Activated T-cell treated with anti-CD3 and anti-CD28 coated beads, Interleukin-2, amount 50 U/mL, for 72 hours (primary cell): ENCODE measurements around the gene PGGHG. TPM values are rescaled to one million over a fixed set of nuclear protein-coding genes. Genes with fewer than 3 reads are reported as not detected.
A peak's percentile ranks its signal among the peaks of the same experiment; 100 is the strongest.
"Not testable (repeated sequence)": the region's sequence is repeated elsewhere in the genome, so short reads cannot be mapped to it uniquely, and the experiment has no call there.

ENCODE experiments used
- ATAC-seq, 2 donors: fragments of 150-1000 bp; cut with Tn5 transposase; replicated peaks in 1 of 2; 2 replicates each; pipeline ENCODE4 v1.10.0; 2021; ENCODE audit warnings: moderate library complexity in 2 of 2, mild to moderate bottlenecking in 1 of 2
- DNase-seq, 2 donors: peaks; one replicate each; pipeline ENCODE4 v3.0.0; 2021 to 2022; ENCODE audit warnings: mixed read lengths in 1 of 2
- H3K27ac Mint-ChIP-seq: one replicate; pipeline ENCODE4 v1.8.0; 2022; ENCODE audit warnings: mild to moderate bottlenecking, moderate library complexity, mixed read lengths
- H3K27me3 Mint-ChIP-seq: one replicate; pipeline ENCODE4 v1.8.0; 2022; ENCODE audit warnings: low read depth, mixed read lengths
- H3K36me3 Mint-ChIP-seq, 2 donors: one replicate each; pipeline ENCODE4 v1.8.0; 2022; ENCODE audit warnings: mixed read lengths in 2 of 2, mild to moderate bottlenecking in 1 of 2; ENCODE audit not compliant: insufficient read depth in 2 of 2
- H3K4me1 Mint-ChIP-seq: one replicate; pipeline ENCODE4 v1.8.0; 2022; ENCODE audit warnings: low read depth, mixed read lengths
- H3K4me3 Mint-ChIP-seq, 2 donors: one replicate each; pipeline ENCODE4 v1.8.0; 2022; ENCODE audit warnings: mild to moderate bottlenecking in 2 of 2, mixed read lengths in 2 of 2, moderate library complexity in 2 of 2
- H3K9me3 Mint-ChIP-seq, 2 donors: one replicate each; pipeline ENCODE4 v1.8.0; 2022; ENCODE audit warnings: mixed read lengths in 2 of 2
- total RNA-seq, 2 donors: library from RNA; stranded (reverse); gene quantifications; one replicate each; pipeline ENCODE4 v1.2.3, GENCODE V29; 2022

PGGHG gene
- total RNA-seq, 2 donors from 2014 or later = 161 to 273 TPM

GRCh38 chr11:312092-312816 is 23.3 kb downstream of the PGGHG start:
- ATAC-seq (peak; percentile 12 to 18), DNase-seq (peak in 1 of 2 donors; percentile 63)
- Mint-ChIP-seq H3K4me3 (peak overlapping the region; percentile 89 to 92), H3K4me1 (peaks cover 44% of the 10 kb centered on the region), H3K27ac (peak overlapping the region; percentile 96), H3K27me3 (no peaks in the 10 kb centered on the region), H3K9me3 (no peaks in the 10 kb centered on the region), H3K36me3 (peaks cover 21 to 22% of the 10 kb centered on the region in 2 donors)

GRCh38 chr11:313304-313786 is 24.4 kb downstream of the PGGHG start:
- H3K27ac Mint-ChIP-seq = peak overlapping the region; percentile 96
- ATAC-seq (no peak), DNase-seq (no peak)
- peak overlapping the region; percentile 89 to 92 for H3K4me3 Mint-ChIP-seq
- no peaks in the 10 kb centered on the region for H3K27me3 Mint-ChIP-seq
- H3K9me3 Mint-ChIP-seq = no peaks in the 10 kb centered on the region
- H3K4me1 Mint-ChIP-seq = peaks cover 44% of the 10 kb centered on the region
- H3K36me3 Mint-ChIP-seq = peaks cover 17 to 18% of the 10 kb centered on the region in 2 donors

GRCh38 chr11:313787-314553 is 25.0 kb downstream of the PGGHG start, which contains the start of gene IFITM1:
IFITM1 (plus strand) TSS chr11:314040; CDS start chr11:314171, 131 bp downstream.
- peak within 1 kb of the TSS; percentile 96 for H3K27ac Mint-ChIP-seq
- peak within 1 kb of the TSS; percentile 89 to 92 for H3K4me3 Mint-ChIP-seq
- H3K9me3 Mint-ChIP-seq = no peaks in the 10 kb centered on the region
- DNase-seq = peak; percentile 73
- peak; percentile 44 to 59 for ATAC-seq
- peaks cover 15 to 16% of the 10 kb centered on the region in 2 donors for H3K36me3 Mint-ChIP-seq
- H3K4me1 Mint-ChIP-seq = peaks cover 41% of the 10 kb centered on the region
- H3K27me3 Mint-ChIP-seq = no peaks in the 10 kb centered on the region

GRCh38 chr11:314554-314875 is 25.6 kb downstream of the PGGHG start:
- peak overlapping the region; percentile 89 to 92 for H3K4me3 Mint-ChIP-seq
- not testable (repeated sequence) for H3K27me3 Mint-ChIP-seq, DNase-seq, H3K9me3 Mint-ChIP-seq
- peak overlapping the region; percentile 96 for H3K27ac Mint-ChIP-seq
- peaks cover 38% of the 10 kb centered on the region for H3K4me1 Mint-ChIP-seq
- H3K36me3 Mint-ChIP-seq = peaks cover 10 to 12% of the 10 kb centered on the region in 2 donors
- ATAC-seq = peak in 1 of 2 donors; percentile 6

- DNase-seq (no peak), ATAC-seq (peak in 1 of 2 donors; percentile 11)
- Mint-ChIP-seq H3K4me3 (peak overlapping the region; percentile 89 to 92), H3K36me3 (peaks cover 8 to 14% of the 10 kb centered on the region in 2 donors), H3K27ac (peak overlapping the region; percentile 82), H3K9me3 (no peaks in the 10 kb centered on the region), H3K27me3 (no peaks in the 10 kb centered on the region), H3K4me1 (peaks cover 39% of the 10 kb centered on the region)
These were observed 26.1 kb downstream of the PGGHG start for GRCh38 chr11:315051-315481.

GRCh38 chr11:315516-315994 is 26.6 kb downstream of the PGGHG start:
- no peak for DNase-seq
- H3K4me1 Mint-ChIP-seq = peaks cover 44% of the 10 kb centered on the region

GRCh38 chr11:316031-316701 is 27.2 kb downstream of the PGGHG start:
- Mint-ChIP-seq H3K4me1 (peaks cover 47% of the 10 kb centered on the region), H3K36me3 (peaks cover 8 to 16% of the 10 kb centered on the region in 2 donors), H3K27ac (peak overlapping the region; percentile 99), H3K9me3 (no peaks in the 10 kb centered on the region), H3K27me3 (no peaks in the 10 kb centered on the region), H3K4me3 (peak overlapping the region; percentile 82 to 89)
- ATAC-seq (no peak), DNase-seq (peak; percentile 56 to 70)

More at GRCh38 chr11:315516-315994, 26.6 kb downstream of the PGGHG start:
- Mint-ChIP-seq H3K4me3 (peak overlapping the region; percentile 89 to 92), H3K9me3 (no peaks in the 10 kb centered on the region), H3K27ac (peak overlapping the region; percentile 82), H3K36me3 (peaks cover 8 to 16% of the 10 kb centered on the region in 2 donors), H3K27me3 (no peaks in the 10 kb centered on the region)
- no peak for ATAC-seq

- Mint-ChIP-seq H3K27ac (peak overlapping the region; percentile 99), H3K4me1 (peaks cover 44% of the 10 kb centered on the region), H3K4me3 (peak overlapping the region; percentile 82 to 89), H3K9me3 (no peaks in the 10 kb centered on the region), H3K27me3 (no peaks in the 10 kb centered on the region), H3K36me3 (peaks cover 8 to 16% of the 10 kb centered on the region in 2 donors)
- ATAC-seq (no peak), DNase-seq (no peak)
These were observed 28.0 kb downstream of the PGGHG start for GRCh38 chr11:316891-317301.

- peaks cover 8 to 16% of the 10 kb centered on the region in 2 donors for H3K36me3 Mint-ChIP-seq
- H3K4me3 Mint-ChIP-seq = peak overlapping the region; percentile 82 to 89
These were observed 28.9 kb downstream of the PGGHG start for GRCh38 chr11:317668-318404.

GRCh38 chr11:318405-319120 is 29.6 kb downstream of the PGGHG start:
- peaks cover 33% of the 10 kb centered on the region for H3K4me1 Mint-ChIP-seq
- not testable (repeated sequence) for H3K9me3 Mint-ChIP-seq, H3K27me3 Mint-ChIP-seq, DNase-seq, H3K27ac Mint-ChIP-seq
- H3K4me3 Mint-ChIP-seq = peak overlapping the region in 1 of 2 donors; percentile 82
- peaks cover 8 to 16% of the 10 kb centered on the region in 2 donors for H3K36me3 Mint-ChIP-seq
- peak; percentile 16 to 20 for ATAC-seq

More at GRCh38 chr11:317668-318404, 28.9 kb downstream of the PGGHG start:
- ATAC-seq = peak in 1 of 2 donors; percentile 2
- not testable (repeated sequence) for H3K9me3 Mint-ChIP-seq, DNase-seq, H3K27me3 Mint-ChIP-seq
- Mint-ChIP-seq H3K27ac (peak overlapping the region; percentile 99), H3K4me1 (peaks cover 38% of the 10 kb centered on the region)

- not testable (repeated sequence) for DNase-seq, H3K27me3 Mint-ChIP-seq, H3K9me3 Mint-ChIP-seq
- H3K27ac Mint-ChIP-seq = peak overlapping the region; percentile 89
- peak overlapping the region; percentile 82 to 88 for H3K4me3 Mint-ChIP-seq
- peaks cover 6 to 13% of the 10 kb centered on the region in 2 donors for H3K36me3 Mint-ChIP-seq
- peaks cover 40% of the 10 kb centered on the region for H3K4me1 Mint-ChIP-seq
- ATAC-seq = peak; percentile 4 to 5
These were observed 30.4 kb downstream of the PGGHG start for GRCh38 chr11:319121-319887.
